ENCODE results near the gene HOXD3.

The HOXD3 gene

DNA sequence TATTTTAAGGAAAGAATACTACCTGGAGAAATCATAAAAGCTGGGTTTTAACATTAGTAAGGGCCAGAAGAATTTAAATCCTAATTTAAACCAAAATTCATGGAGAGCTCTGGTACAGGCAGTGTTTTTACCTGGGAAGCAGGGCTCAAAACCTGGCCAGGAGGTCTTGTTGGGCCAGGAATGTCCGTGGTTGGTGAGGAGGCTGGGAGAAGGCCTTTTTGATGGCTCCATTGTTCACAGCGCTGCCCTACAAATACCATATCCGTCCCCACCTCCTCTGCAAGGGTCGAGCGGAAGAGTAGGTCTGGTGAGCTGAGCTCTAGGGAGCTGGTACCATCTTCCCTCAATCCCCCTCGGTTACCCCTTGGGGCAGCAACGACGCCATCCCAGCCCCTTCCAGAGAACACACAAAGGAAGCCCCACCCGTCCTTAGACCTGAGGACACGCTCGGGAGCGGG is 20.5 kb downstream of the HOXD3 start:
- DNase-seq (ENCODE audit: low read depth, low spot score) = no peak

DNA sequence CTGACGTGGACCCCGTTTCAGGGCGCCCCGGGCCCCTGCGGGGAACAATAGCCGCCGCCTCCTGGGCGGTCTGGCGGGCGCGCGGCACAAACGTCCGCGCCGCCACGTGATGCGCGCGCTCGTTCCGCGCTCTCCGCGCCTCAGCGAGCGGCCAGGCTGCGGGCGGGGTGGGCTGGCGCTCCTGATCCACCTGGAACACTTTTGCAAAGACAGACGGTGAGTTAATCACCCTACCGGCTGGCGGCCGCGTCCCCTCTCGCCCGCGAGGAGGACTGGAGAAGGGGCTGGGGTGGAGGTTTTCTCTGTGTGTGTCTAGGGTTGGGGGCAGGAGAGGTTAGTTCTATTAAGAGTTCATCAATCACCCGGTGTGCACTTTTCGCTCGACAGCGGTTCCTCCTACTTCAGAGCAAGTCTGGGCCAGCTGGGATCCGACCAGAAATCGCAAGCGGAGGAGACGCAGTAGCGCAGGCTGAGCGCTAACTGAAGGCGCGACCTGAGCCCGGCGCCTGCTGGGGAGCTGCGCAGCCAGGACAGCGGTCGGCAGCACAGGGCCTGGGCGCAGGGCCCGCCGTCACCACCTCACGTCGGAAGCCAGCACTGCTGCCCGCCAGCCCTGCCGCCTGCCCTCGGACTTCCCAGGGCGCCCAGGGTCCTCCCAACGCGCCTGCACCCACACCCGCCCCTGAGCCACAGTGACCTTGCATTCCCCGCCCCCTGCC is 21.1 kb downstream of the HOXD3 start:
- DNase-seq (ENCODE audit: low read depth, low spot score) = no peak

DNA sequence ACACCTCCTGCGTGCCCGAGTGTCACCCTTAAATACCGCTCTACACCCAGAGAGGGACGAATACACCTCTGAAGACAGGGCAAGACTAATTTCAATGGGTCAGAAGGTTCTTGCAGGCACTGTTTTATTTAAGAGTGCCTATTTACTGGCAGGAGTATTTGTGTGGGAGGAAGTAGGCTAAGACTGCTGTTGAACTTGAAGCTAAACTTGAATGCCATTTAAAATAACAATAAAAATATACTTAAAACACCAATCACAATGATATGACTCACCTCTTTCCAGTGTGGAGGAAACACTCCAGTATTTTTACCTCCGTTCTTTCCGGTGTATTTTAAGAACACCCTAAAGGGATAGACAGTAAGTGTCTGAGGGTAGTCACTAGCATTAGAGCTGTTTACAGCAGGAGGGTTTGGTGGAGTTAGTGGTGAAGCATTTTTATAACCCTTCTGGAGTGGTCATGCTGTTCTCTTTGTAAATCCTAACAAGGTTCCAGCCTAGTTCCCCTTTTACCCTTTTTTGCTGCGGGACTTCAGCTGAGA is 21.7 kb downstream of the HOXD3 start:
- DNase-seq (ENCODE audit: low read depth, low spot score) = no peak

DNA sequence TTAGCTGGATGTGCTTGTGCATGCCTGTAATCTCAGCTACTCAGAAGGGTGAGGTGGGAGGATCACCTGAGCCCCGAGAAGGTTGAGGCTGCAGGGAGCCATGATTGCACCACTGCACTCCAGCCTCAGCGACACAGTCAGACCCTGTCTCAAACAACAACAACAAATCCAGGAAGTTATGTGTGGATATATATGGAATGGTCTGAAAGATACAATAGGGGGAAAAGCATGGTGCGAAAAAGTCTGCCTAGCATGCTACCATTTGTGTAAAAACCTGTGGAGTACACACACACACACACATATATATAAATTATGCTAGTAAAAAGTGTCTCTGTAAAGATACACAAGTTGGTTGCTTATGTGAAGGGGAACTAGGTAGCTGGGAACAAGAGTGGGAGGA is 24.4 kb downstream of the HOXD3 start:
- DNase-seq (ENCODE audit: low read depth, low spot score) = no peak

DNA sequence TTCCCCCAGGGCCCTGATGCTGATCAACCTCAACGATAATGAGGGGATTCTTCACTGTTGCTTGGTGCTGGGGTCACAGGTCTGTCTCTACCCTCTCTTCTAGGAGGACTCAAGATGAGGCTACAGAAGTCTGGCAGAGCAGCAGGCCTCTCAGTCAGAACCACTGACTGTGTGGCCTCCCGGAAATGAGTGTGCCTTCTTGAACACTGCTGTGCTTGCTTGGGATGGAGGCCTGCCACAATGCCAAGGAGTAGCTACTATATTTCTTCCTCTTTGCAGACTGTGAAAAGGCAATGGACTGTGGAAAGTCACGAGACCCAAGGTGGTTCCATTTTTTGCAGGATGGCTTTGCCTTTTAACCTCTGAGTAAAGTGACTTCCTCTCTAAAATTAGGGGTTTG is 25.6 kb downstream of the HOXD3 start:
- DNase-seq (ENCODE audit: low read depth, low spot score) = no peak

DNA sequence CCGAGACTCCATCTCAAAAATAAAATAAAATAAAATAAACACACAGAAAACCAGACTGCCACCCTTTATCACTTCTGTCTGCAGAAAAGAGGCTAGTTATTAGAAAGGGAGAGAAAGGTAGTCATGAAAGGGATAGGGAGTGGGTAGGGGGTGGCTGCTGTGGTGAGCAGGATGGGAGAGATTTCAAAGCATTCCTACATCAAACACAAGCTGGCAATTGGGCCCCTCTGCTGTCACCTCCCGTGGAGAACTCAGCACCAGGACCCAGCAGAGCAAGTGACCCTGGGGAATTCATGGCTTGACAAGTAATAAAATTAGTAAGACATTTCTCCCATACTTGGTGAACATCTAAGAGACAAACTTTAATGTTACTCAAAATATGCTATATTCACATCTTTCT is 27.6 kb downstream of the HOXD3 start:
- DNase-seq (ENCODE audit: low read depth, low spot score) = no peak

DNA sequence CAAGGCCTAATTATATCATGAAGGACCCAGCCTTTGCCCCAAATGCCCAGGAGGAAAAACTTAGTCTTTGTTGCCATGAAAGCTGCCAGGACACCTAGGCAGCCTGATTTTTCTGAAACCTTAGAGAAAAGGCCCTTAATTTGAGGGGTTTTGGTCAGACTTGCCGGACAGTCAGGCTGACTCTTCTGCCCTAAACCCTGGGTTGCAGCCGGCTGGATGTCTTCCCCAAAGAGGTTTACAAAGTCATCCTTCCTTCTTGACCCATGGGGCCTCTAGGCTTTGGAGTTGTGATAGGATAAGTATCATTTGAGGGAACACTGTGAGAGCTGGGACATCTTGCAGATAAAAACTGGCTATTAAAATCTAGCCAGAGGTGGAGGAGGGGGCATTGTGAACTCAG is 28.9 kb downstream of the HOXD3 start:
- DNase-seq (ENCODE audit: low read depth, low spot score) = no peak

DNA sequence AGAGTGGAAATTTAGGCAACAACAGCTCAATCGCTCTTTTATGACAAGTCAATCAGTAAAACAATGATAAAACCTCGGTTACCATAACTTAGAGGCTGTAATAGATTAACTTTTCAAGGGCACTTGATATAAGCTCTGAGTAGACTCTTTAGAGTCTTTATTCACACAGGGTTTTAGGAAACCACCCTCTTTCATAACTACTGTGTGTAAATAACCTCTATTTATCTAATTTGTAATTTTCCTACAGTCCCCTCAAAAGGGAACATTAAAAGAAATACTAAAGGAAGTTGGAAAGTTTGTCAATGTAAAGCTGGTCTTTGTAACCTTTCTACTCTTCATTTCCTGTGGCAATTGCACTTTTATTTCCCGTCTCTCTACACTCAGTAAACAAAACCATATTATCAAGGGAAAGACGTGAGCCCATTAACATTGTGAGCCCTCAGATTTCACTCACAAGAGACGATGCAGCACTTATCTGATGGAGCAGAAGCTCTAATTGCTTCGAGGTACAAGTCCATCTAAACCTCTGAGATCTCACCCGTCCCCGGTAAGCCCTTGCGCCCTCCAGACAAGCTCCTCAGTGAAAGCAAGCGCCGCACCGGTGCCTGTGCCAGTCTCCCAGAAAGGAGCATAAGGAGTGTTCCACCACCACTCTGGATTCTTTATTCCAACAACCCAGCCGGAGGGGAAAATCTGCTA is 30.2 kb downstream of the HOXD3 start:
- DNase-seq (ENCODE audit: low read depth, low spot score) = no peak

DNA sequence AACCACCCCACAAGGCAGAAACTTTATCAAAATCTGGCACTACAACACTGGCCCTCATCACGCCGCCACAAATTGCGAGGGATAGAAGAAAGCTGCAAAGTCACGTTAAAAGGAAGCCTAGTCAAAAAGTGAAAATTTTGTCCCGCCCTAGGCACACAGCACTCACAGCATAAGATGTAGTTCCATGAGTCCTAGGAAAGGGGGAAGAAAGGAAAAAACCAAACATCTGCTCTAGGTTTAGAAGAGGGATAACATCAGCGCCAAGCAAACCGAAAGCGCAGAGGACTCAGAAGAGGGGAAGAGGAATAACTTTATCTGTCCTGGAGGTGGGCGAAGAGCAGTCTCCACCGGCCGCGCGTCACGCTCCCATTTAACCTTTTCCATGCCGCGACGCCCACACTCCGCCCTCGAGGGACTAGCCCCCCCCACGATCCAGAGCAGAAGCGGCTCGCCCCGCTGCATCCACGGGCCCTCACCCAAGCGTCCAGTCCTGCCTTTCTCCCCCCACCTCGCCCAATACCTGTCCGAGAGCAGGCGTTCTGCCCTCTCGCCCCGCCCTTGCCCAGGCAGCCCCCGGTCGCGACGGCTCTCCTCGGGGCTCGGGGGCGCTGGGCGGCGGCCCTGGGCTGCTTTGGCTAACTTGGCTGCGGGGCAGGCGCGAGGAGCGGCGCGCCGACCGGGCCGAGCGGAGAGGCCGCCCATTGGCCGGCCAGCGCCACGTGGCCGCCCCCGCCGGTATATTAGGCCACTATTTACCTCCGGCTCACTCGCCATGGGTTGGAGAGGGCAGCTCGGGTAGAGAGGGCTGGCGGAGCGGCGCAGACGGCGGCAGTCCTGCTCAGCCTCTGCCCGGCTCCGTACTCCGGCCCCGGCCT is 31.0 kb downstream of the HOXD3 start, which contains the start of gene HOXD1:
TSS of gene HOXD1 (plus strand) at position 770 of the 875 bp plus-strand sequence. CDS start 134 bp downstream, outside the sequence.
- no peak for DNase-seq (ENCODE audit: low read depth, low spot score)

DNA sequence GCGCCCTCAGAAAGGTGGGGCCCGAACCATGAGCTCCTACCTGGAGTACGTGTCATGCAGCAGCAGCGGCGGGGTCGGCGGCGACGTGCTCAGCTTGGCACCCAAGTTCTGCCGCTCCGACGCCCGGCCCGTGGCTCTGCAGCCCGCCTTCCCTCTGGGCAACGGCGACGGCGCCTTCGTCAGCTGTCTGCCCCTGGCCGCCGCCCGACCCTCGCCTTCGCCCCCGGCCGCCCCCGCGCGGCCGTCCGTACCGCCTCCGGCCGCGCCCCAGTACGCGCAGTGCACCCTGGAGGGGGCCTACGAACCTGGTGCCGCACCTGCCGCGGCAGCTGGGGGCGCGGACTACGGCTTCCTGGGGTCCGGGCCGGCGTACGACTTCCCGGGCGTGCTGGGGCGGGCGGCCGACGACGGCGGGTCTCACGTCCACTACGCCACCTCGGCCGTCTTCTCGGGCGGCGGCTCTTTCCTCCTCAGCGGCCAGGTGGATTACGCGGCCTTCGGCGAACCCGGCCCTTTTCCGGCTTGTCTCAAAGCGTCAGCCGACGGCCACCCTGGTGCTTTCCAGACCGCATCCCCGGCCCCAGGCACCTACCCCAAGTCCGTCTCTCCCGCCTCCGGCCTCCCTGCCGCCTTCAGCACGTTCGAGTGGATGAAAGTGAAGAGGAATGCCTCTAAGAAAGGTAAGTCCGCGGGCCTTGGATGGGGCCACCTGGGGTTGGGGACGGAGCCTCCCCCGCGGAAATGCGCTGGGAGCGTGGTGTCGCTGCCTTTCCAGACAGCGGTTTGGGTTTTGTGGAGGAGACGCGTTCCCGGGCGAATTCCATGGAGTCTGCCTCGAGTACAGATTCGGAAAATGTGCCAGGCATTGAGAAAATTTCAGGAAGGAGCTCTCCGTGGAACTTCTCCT is 31.9 kb downstream of the HOXD3 start:
- DNase-seq (ENCODE audit: low read depth, low spot score) = no peak

DNA sequence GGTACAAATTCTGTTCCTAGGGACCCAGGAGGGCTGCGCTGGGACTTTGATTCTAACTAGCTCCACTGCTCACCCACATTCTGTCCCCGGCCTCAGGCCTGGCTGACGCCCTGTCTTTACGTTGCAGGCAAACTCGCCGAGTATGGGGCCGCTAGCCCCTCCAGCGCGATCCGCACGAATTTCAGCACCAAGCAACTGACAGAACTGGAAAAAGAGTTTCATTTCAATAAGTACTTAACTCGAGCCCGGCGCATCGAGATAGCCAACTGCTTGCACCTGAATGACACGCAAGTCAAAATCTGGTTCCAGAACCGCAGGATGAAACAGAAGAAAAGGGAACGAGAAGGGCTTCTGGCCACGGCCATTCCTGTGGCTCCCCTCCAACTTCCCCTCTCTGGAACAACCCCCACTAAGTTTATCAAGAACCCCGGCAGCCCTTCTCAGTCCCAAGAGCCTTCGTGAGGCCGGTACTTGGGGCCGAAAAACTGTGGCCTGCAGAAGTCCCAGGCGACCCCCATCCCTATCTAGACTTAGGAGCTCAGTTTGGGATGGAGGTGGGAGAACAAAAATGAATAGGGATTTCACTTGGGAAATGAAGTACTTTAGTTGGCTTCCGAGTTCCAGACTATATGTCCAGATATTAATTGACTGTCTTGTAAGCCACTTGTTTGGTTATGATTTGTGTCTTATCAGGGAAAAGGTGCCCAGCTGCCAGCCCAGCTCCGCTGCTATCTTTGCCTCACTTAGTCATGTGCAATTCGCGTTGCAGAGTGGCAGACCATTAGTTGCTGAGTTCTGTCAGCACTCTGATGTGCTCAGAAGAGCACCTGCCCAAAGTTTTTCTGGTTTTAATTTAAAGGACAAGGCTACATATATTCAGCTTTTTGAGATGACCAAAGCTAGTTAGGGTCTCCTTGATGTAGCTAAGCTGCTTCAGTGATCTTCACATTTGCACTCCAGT is 32.9 kb downstream of the HOXD3 start:
- no peak for DNase-seq (ENCODE audit: low read depth, low spot score)

DNA sequence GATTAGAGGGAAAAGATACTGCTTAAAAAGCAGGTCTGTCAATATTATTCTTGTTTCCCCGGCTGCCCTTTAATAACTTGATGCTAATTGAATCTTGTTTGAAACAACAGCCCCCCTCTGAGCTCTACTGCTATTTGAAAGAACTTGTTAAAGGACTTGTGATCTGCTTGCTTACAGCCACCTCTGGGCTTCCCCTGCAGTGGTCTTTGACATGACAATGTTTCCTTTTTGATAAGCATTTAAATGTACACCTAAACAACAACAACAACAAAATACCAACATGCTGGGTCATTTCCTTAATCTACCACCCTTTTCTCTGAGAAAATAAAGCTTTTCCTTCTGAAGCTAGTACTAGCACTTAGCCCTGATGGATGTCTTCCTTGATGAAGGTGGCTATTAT is 35.2 kb downstream of the HOXD3 start:
- DNase-seq (ENCODE audit: low read depth, low spot score) = no peak

DNA sequence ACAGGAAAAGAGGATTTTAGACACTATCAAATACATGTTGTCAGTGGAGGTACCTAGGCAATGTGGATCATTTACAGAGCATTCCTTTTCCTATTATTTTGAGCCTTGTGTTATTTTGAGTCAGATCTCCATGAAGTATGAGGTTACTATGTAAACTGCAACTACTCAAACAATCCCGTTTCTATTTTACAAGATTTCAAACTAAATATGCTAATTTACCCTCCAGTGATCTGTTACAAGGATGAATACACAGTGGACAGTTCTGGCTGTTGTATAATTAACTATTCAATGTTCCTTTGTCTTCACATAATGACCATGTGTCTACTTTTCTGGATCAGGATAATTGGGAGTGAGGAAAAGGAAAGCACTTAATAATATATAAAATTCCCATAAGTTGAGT is 35.9 kb downstream of the HOXD3 start:
- no peak for DNase-seq (ENCODE audit: low read depth, low spot score)

DNA sequence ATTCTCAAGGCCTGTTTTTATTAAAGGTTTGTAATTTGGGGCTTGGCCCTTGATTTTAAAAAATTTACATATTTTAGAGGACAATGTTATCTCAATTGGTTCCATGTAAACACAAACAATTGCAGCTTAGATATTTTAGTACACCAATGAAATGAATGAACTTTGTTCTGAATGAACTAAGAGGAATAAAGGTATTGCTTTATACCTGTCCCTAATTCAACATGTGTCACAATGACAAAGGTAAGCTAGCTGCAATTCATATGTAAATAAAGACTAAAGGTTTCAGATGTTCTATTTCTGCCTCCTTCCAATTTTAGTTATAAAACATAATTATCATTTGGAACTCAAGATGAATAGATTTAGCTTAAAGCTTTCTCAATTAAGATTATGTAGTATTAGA is 42.8 kb downstream of the HOXD3 start:
- DNase-seq (ENCODE audit: low read depth, low spot score) = no peak

DNA sequence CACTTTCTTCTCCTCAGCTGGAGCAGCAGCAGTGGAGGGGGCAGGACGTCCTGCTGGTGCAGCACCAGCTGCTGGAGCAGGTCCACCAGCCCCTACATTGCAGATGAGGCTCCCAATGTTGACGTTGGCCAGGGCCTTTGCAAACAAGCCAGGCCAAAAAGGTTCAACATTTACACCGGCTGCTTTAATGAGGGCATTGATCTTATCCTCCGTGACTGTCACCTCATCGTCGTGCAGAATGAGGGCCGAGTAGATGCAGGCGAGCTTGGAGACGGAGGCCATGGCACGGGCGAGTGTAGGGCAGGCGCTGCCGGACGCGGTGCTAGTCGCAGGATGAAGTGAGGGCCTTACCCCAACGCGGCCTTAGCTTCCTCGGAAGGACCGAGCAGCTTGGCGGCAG is 43.9 kb downstream of the HOXD3 start:
- DNase-seq (ENCODE audit: low read depth, low spot score) = no peak

DNA sequence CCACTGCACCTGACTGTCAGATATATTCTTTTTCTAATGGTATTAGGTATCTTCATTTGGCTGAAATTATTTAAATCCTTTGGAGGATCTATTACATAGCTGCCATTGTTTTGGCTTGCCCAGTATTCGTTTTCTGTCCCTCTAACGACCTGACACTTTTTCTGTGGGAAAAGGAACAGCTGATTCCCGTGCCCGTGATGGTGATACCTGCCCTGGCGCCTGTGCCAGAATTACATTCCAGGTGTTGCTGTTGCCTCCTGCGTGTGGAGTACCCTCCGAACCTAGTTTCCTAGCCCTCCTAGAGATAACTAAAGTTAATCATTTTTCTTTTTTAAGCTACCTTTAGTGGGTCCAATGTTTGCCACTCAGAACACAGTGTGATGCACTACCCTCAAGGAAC is 45.4 kb downstream of the HOXD3 start:
- no peak for DNase-seq (ENCODE audit: low read depth, low spot score)

DNA sequence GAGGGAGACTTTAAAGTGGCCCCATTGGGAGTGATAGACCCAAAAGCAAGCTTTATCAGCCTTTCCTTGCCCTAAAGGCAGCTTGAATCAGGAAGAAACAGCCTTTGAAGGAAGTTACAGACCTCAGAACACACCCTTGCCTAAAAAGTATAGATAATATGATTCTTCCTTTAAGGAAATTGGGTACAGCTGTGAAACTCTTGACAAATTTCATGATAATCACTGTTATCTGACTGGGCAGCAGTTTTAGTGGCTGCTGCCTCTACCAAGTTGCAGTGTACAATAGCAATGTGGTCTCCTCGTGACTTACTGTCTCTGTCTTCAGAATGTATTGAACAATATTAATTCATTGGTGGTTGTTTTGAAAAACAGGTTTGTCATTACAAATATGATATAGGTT is 48.0 kb downstream of the HOXD3 start:
- DNase-seq (ENCODE audit: low read depth, low spot score) = no peak

DNA sequence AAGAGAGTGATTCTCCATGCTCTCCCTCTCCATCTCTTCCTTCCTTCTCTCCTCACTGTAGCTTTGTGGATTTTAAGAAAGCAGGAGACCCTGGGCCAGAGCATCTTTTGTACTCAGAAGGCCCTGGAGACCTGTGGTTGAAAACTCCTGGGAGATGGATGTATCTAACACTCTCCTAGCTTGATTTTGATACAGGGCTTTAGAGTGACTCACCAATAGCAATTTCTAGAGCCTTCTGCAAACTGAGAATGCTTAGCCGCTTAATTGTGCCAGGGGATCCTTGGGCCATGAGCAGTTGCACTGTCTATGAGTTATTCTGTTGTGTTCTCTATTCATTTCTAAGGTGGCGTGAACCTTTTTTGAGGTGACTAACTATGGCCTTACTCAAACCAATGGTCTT is 49.0 kb downstream of the HOXD3 start:
- no peak for DNase-seq (ENCODE audit: low read depth, low spot score)

DNA sequence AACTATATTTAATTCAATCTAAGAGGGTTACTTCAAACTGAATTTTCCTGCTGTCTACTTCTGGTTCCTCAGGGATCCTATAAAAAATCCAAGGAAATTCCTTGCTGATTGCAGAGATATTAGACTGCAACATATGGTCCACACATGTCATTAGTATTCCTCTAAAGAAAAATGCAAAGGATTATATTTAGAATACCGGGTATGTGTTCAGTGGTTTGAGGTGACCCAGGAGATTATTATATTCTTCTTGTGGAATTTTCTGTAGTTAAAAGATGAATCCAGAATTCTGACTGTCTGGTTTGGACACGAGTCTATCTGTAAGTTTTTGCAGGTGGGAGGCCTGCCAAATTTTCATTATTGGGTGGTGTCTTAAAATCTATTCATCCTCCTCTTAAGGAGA is 49.6 kb downstream of the HOXD3 start:
- no peak for DNase-seq (ENCODE audit: low read depth, low spot score)

DNA sequence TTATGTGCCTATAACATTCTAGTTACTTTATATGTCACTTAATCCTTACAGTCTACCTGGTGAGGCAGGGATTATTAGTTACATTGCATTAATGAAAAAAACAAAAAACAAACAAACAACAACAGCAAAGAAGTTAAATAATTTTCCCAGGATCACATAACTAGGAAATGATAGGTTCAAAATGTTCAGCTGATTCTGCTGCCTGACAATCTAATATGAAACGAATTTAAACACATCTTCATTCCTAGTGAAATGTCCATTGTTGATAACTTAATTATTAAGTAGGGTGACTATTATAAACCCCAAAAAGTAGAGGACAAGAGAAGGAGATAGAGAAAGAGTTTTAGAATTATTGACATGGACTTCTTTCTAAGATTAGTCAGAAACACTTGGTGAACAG is 54.0 kb downstream of the HOXD3 start:
- DNase-seq (ENCODE audit: low read depth, low spot score) = no peak

Measured in activated naive CD8-positive, alpha-beta T cell treated with anti-CD3 and anti-CD28 coated beads, Interleukin-2, amount 50 U/mL, for 16 hours (primary cell).